GM04503 (cell line): ENCODE data around the gene NRSN2.

Source experiments
- DNase-seq: peaks from one replicate; pipeline ENCODE4 v3.0.0-alpha.2; 2012; ENCODE audit warnings: low read depth

The NRSN2 gene, protein sequence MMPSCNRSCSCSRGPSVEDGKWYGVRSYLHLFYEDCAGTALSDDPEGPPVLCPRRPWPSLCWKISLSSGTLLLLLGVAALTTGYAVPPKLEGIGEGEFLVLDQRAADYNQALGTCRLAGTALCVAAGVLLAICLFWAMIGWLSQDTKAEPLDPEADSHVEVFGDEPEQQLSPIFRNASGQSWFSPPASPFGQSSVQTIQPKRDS

GRCh38 chr20:346640-347316 lies at the start of gene NRSN2:
Gene NRSN2 (plus strand): TSS chr20:347111. CDS start chr20:349644, 2,533 bp downstream.
- DNase-seq = no peak

- DNase-seq = peak; percentile 38
Observed at GRCh38 chr20:297925-298775, 48.8 kb upstream of the NRSN2 start.

GRCh38 chr20:298776-299391 lies 48.0 kb upstream of the NRSN2 start:
- no peak for DNase-seq

DNA sequence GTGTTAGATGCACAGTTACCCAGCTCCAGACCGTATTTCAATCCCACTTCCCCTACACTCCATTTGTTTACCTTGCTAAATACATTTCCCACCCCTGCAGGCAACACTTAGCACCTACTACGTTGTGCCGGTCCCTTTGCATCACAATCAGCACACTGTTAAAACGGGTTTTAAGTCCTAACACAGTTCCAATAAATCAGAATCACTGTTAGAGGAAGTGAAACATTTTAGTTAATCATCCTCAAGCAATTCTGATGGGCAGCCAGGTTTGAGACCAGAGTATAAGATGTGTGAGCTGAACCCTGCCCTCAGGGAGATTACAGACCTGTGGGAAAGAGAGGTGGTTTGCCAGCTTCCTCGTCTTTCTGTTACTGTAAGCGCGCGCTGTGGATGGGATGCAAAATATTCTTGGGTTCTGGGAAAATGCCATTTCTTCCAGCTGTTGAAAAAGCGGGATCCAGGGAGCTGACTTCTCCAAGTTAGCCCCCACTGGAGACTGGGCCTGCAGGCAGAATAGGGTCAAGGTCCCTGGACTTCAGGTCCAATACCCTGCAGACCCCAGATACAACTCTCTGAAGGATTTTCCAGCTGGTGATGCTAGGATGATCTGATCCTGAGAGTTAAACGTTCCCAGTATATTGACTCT lies 46.4 kb upstream of the NRSN2 start:
- DNase-seq = no peak

GRCh38 chr20:301886-302848 lies 44.7 kb upstream of the NRSN2 start:
- no peak for DNase-seq

DNA sequence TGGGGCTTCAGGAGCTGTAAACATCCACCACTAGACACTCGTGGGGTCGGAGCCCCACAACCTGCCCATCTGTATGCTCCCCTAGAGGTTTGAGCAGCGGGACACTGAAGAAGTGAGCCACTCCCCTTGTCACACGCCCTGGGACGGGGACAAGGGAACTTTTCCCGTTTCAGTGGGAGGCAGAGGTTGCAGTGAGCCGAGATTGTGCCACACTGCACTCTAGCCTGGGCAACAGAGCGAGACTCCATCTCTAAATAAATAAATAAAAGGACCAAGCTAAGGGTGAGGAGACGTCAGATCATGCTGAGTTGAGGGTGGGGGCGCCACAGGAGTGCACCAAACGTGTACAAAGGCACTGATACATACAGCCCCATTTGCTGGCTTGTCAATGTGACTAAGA lies 41.2 kb upstream of the NRSN2 start:
- DNase-seq = no peak

GRCh38 chr20:308427-309038 lies 38.4 kb upstream of the NRSN2 start:
- no peak for DNase-seq

DNA sequence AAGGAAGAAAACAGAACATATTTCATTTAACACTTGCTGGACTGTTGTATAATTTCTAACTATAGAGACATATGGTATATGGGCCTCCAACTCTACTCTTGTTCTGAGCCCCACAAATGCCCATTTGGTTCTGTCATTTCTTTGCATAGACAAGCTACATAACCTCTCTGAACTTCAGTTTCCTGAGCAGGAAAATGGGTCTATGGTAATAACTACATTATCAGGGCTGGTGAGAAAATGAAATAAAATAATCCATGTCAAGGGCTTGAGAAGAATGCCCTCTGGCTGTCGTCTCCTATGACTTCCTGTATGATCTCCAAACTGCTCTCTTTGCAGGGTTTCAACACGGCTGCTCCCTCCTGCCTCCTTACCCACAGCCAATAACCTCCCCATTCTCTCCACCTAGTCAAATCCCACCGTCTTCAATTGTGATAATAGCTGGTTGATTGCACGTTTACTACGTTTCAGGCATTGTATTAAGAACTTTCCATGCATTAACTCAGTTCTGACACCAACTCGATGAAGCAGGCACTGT lies 37.5 kb upstream of the NRSN2 start:
- no peak for DNase-seq

DNA sequence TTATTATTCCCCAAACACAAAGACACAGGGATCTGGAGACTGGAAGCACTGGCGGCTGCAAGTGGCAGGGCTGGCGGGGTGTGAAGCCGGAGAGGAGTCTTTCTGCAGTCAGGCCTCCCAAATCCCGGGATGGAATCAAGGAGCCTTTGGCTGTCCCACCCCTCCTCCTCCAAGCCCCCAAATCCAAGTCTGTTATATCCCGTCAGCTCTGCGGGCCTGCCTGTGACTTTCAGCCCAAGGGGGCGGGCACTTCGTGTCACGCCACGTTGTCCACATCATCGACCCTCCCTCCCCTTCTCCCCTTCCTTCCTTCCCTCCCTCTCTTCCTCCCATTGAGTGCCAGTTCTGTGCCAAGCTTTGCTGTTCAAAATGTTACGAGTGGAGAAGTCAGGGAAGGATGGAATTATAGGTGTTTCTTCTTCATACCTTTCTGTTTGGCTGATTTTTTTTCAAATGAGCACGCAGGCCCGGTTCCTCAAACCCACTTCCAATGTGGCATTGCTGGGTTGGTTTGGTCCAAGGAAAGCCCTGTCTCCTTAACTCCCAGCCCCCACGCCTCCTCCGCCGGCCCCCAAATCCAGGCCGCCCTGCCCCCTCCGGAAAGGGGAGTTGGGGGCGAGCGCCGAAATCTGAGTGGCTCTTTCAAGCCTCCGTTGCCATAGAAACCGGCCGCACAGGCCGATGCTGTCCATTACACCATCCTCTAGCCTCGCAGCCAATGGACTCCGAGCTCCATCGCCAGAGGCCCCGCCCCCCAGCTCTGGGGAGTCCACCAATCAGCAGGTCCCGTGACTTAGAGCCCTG lies 36.9 kb upstream of the NRSN2 start:
- peak; percentile 89 for DNase-seq

- no peak for DNase-seq
Observed at GRCh38 chr20:310645-311044, 36.3 kb upstream of the NRSN2 start.

- DNase-seq = no peak
Observed at GRCh38 chr20:311609-312008, 35.3 kb upstream of the NRSN2 start.

GRCh38 chr20:312067-312466 lies 34.8 kb upstream of the NRSN2 start:
- DNase-seq = no peak

GRCh38 chr20:312866-313265 lies 34.0 kb upstream of the NRSN2 start:
- DNase-seq = no peak

- DNase-seq = no peak
Observed at GRCh38 chr20:313402-313801, 33.5 kb upstream of the NRSN2 start.

DNA sequence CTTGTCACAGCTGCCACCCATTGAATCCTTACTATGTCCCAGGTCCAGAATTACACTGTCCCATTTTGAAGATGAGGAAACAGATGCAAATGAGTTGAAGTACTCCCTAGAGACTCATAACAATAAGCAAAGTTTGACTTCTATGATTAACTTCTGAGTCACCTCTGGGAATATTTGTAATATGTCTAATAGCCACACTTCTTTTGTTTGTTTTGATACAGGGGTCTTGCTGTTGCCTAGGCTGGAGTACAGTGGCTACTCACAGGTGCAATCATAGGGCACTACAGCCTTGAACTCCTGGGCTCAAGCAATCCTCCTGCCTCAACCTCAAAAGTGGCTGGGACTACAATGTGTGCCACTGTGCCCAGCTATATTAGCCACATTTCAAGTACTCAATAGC lies 33.0 kb upstream of the NRSN2 start:
- DNase-seq = no peak

- DNase-seq = peak; percentile 72
Observed at GRCh38 chr20:316316-317068, 30.4 kb upstream of the NRSN2 start.

DNA sequence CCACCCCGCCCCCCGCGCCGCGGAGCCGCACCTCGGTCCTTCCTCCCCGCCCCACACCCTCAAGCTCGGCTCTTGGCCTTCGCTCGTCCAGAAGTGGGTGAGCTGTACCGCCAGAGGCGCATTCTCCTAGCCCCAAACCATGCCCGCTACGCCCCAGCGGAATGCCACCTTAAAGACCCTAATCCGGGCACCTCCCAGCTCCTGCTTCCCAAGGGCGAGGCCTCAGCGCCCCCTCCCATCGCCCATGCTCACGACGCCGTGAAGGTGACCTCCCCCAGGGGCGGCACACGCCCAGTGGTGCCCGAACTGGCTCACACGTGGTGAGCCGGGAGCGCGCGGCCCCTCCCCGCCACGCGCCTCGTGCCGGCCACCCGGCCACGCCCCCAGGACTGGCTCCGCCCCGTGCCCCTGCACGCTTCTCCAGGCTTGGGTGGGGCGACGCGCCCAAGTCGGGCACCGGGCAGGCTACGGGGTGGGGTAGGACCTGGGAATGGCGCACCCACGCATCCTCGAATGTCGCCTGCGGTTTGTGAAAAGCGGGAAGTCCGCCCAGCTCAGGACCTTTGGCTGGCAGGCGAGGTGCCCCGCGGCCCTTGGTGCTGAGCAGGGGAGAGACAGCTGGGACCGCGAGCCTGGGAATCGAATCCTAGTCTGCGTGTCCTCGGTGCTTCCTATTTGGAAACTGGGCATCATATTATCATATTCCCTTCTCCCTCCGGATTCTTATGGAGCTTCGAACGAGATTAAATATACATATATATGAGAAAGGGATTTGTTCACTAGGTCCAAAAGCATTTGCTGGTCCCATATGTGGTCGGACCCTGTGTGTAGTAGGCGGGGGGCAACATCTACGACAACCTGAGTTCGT lies 22.5 kb upstream of the NRSN2 start:
- no peak for DNase-seq
